ENCODE measurements around the gene P3R3URF.

P3R3URF gene

DNA sequence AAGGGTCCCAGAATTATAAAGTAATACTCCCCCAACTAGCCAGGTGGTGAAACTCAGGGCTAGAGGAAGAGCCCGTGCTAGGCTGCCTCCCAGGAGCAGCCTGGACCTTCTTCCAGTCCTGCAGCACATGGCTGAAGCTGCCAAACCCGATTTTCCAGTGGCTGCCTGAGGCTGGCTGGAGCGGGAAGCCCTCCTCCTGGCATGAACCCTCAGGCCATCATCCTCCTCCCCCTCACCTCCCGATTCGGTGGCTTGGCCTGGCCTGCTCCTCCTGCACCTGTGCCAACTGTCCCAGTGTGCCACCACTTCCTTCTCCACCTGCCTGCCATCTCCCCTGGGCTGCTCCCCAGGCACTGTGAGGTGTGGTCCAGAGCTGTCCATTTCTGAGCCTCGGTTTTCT lies 4.4 kb downstream of the P3R3URF start:
- no peak for DNase-seq

DNA sequence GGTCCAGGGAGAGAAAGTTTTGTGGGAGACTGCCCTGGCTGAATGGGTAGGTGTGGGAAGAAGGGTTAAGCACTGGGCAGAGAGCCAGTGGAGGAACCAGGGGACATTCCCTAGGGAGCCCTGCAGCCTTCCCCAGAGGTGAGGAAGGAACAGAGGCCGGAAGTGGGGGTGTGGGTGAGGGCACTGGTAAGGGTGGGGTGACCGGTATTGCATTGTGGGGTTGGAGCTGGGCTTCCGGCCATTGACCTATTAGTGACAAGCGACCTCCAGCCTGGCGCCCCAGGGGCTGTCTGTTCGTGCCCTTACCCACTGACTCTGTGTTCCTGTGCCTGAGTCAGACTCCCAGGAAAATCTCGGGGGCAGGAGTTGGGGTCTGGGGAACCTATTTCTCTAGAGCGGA lies 4.9 kb downstream of the P3R3URF start:
- no peak for DNase-seq

DNA sequence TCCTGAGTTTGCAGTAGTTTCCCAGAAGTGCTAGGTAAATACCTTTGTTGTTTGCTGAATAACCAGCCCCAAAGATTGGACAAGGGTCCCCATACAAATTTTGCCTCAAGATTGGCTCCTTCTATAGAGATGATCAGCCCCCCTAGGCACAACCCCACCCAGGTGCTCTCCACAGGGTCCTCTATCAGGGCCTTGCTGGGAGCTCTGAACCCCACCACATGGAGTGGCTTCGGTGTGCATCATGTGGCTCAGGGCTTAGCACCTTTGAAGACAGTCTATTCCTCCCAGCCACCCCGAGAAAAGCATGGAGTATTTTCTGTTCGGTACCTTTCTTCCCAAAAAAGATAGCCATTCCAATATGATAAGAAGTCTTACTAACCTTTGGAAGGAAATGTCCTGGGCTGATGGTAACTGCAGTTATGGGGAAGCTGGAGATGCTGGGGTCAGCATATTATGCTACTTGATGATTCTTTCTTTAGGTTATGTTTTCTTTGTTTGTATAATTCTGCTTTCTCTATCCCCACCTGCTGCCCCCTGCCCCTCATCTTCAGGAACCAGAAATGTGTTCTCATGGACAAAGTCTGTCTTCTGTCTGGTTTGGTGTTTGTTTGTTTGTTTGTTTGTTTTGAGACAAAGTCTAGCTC lies 6.4 kb downstream of the P3R3URF start:
- no peak for DNase-seq

DNA sequence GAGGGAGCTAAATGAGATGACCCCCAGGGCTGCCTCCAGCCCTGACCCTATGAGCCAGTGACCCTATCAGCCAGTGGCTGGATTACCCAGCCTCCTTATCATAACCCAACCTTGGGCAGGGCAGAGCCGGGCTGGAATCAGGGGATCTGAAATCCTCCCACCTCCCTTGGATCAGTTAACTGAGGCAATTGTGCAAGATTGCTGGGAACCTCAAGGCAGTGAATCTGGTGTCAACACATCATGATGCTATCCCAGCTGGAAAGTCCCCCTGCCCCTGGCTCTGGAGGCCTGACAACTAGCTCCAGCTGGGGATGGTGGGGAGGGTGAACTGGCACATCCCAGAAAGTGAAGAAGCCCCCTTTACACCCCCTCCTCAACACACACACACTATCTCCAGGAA lies 7.8 kb downstream of the P3R3URF start:
- DNase-seq = no peak

DNA sequence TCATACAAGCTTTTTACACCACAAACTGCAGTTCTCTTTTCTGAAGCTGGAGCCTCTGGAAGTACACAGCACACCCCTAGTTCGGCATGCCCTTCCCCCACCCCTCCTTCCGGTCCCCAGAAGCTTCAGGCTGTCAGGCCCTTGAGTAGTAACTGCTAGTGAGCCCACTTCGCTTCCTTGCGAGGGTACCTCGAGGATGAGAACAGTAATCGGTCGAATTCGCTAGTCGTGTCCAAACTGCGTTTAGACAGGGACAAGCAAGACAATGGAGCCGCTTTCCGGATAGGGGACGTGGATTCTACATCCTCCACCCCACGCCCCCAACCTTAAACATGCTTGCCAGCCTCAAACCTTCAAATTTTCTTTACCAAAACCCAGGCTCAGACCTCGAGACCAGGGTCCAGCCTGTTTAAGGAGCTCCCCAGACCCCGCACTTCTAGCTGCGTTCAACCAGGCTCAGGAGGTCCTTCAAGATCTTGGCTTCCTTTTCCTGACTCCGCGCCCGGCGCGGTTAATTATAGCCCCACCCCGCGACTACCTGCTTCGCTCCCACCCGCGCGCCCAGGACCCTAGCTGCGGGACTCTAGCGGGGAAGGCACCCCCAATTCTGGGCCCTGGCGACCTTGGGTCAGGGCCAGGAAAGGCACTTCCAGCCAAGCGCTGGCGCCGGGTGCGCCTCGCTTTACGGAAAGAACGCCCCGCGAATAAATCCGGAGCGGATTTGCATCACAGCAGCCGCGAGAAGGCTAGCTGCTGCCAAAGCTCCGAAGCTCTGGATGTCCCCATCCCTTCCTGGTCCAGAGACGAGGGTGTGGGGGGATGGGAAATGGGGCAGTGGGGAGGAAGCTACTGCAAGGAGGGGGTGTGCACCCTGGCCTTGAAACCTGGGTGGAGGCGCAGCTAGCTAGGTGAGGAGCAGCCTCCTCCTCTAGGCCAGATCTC lies 9.5 kb downstream of the P3R3URF start:
- DNase-seq = no peak

DNA sequence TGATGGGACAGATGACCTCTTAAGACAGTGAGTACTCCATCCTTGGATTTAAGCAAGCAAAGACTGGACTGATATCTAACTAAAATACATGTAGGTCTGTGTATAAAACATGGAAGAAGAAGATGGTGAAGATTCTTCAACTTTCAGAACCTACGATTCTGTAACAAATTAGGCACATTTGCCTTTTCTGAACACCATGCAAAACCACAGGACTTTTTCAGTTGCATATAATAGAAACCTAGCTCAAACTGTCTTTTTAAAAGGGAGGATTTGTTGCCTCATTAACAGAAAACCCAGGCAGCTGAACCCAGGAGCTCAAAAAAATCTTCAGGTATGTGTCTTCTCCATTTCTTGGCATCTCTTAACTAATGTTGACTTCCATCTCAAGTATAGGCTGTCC lies 16.1 kb downstream of the P3R3URF start:
- no peak for DNase-seq

DNA sequence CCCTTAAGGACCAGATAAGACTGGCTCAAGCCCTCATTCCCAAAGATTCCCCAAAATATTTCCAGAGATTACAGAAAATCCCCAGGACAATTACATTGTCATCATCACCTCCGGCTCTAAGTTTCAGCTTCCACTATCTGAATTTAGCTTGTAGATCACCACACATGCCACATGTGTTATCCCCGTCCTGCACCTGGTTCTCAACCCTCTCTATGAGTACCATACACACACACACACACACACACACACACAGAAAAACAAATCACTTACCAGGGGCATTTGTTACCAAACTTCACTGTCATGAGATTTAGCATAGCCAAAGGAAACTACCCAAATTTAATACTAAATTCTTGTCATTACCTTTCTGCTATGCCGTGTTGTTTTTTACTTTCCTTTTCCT lies 16.8 kb downstream of the P3R3URF start:
- DNase-seq = no peak

DNA sequence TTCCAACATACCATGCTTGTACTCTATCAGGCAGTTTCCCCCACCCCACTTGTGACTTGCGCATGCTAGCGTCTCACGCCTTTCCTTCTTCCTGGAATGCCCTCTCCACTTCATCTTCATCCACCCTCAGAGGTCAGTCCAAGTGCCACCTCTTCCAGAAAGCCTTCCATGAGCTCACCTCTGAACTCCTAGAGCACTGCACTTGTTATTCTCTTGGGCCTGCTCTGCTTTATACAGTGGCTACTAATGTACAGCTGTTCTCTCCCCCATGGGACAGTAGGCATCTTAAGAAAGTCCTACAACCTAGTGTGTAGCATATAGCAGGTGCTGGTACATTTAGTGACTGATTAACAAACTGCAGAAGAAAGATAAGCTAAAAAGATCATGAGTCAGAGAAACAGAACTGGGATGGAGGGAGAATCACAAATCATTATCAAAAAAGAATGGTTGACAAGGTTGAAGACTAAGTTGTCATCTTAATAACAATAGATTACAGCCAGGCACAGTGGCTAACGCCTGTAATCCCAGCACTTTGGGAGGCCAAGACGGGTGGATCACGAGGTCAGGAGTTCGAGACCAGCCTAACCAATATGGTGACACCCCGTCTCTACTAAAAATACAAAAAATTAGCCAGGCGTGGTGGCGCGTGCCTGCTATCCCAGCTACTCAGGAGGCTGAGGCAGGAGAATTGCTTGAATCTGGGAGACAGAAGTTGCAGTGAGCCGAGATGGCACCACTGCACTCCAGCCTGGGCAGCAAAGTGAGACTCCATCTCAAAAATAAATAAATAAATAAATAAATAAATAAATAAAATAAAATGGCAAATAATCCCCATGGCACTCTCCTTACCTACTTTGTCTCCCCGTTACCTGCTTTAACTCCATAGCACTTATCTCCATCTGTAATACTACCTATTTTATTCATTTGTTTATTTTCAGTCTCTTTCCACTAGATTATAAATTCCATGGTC lies 17.7 kb downstream of the P3R3URF start:
- no peak for DNase-seq

DNA sequence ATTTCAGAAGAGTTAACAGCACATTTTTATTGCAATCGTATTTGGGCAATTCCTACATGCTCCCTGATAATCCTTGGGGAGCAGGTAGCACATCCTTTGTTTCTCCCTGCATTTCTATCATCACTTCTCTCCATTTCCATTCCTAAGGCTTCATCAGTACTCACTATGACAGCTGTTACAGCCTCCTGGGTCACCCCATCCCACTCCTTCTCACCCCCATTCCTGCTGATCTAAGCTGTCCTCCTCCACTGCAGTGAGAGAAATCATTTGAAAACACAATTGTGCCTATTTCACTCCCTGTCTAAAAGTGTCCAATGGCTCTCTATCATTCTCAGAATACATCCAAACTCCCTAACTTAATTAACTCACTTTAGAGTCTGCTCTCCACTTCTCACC lies 18.4 kb downstream of the P3R3URF start:
- DNase-seq = no peak

DNA sequence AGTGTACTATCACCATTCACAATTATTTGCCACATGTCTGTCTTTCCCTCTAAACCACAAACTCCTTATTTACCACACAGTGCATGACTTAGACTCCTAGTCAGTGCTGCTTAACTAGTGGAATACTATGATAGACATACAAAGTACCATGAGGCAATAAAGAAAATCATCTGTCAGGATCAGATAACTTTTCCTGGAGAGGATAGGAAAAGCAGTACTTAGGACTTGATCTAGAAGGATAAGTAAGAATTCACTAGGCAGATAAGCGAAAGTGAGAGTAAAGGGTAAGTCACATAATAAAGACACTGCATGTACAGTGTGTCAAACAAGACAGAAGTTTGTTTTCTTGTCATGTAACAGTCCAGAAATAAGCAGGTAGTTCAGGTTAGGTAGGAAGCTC lies 22.6 kb downstream of the P3R3URF start:
- DNase-seq = no peak

DNA sequence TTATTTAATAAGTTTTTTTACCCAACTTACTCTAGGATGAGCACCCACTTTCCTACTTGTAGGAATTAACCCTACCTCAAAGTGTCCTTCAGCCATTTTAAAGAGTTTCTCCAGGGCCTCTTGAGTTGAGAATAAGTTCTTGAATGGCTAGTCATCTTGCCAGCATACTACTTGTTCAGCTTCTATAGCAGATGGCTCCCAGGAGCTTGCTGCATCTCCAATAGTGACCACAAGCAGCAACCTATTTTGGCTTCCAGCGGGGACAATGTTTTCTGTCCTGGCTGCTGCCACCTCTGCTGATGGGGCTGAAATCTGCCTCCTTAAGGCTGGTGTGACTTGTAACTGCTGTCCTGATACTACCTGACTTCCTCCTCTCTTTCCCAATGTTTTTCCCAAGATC lies 23.1 kb downstream of the P3R3URF start:
- DNase-seq = no peak

DNA sequence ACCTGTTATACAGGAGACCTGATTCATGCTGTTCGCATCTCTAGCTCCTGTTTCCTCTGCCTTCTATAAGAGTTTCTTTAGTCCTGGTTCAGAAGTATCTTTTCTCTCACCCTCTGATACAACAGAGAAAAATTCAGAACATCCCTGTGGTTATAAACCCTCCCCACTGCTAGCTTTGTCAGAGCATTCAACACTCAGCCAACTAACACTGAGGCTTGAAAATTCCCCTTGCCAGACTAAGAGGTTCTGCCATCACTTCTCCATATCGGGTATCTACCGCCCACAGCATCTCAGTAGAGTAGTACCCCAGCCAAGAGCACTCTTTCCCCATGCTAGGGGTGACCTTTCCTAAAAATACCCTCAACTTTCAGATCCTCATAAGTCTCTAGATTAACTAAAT lies 24.3 kb downstream of the P3R3URF start:
- peak; percentile 19 for DNase-seq

DNA sequence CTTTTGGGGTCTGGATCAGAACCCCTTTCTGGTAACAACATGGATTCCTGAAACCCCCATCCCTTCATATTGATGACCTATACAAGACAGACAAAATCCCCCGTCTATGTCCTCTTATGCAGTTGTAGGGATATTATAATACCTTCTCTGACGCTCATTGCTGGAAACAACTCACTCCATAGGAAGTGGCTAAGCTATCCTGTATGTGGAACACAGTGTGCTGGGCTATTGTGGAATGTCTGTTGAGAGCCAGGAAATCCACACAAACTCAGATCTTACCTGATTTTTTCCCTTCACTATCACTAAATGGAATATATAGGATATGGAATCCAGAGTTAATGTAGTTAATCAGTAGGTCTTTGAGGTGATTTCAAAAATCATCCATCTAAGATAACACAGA lies 26.2 kb downstream of the P3R3URF start:
- no peak for DNase-seq

DNA sequence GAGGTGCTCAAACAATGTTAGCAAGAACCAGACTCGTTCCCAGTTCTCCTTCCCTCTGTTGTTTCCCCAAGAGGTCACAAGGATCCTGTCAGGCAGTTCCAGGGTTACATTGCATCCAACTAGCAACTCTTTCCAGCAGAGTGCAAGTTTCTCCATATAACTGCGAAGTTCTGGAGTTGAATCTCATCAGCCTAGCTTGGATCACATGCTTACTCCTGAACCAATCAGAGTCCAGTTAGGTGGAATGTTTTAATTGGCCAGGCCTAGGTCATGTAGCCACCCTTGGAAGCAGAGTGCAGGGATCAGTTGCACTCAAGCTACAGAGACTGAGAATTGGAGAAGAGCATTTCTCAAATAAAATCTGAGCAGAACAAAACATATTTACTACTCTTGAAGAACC lies 28.0 kb downstream of the P3R3URF start:
- DNase-seq = no peak

DNA sequence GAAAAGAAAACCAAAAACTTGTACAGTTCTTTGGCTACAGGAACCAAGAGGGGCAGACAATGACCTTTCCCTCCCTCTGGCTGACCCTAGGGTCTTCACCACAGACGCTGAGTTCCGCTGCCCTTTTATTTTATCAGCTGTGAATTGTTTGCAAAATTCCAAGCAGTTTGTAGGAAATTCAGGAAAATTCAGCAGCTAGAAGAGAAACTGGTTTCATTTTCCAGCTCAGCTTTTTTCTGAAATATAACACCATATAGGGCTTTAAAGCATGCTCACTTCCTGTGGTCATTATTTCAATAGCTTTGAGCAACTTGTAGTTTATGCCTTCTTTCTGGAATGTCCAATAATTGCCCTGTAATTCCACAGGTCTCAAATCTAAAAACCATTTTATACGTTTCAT lies 38.4 kb downstream of the P3R3URF start:
- peak; percentile 41 for DNase-seq

DNA sequence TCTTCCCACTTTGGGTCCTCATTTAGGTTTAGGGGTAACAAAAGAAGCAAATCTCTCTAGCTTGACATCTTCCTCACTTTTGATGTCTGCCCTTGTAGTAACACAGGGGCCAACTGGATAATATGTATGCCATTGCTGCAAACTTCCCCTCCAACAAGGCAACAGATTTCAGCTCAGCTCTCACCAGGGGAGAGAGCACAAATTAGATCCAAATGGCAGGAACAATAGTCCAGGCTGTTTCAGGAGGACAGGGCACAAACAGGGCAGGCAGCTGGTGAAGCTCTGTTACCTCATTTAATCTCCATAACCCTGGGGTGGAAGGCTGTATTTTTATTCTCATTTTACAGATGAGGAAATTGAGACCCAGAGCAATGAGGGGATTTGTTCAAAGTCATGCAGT lies 39.6 kb downstream of the P3R3URF start:
- no peak for DNase-seq

DNA sequence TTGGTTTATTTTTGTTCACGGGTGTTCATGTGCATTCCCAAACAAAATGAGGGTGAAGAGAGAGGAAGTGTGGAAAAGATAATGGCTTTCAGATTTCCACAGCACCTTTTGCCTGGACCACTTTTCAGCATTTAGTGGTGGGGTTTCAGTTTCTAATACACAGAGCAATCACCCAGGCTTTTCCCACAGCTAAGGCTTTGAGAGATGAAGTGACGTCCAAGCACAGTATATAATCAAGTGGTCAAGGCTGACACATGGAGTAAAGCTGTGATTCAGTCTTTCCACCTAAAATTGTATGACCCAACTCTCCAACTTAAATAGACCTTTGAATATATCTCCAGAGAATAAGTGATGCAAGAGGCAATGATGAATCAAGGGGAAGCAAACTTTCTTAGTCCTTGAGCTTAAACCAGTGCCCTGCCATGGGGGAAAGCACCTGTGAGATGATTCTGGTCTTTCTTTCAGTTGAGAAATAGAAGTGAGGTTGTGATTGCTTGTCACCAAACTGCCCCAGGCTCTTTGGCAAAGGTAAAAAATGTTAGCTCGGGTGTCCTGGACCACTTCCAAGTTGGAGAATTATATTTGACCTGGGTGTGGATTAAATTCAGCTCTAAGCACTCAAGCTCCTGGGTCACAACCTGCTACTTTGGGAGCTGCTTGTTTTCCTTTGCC lies 41.5 kb downstream of the P3R3URF start:
- peak; percentile 76 for DNase-seq

DNA sequence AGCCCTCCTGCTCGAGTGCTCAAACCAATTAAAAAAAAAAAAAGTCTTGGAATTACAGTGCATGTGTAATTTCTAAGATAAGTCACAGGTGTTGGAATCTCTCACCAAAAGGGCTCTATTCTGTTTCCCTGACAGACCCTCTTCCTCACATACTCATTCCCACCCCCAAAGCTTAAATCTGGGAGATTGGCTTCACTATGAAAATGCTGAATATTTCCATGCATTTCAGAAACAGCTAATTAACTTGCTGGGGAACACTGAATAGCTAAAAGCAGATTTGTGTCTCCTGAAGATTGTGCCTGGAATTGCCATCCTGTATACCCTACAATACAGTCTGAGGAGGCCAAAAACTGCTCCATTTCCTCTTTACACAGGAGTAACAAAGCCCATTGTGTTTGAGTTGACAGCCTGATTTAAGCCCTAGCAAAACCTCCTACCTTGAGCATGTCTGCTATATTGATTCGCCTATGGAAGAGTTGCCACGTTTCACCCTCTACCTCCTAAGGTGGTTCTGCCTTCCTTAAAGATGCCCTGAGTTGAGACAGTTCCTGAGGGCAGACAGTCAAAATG lies 42.4 kb downstream of the P3R3URF start:
- no peak for DNase-seq

DNA sequence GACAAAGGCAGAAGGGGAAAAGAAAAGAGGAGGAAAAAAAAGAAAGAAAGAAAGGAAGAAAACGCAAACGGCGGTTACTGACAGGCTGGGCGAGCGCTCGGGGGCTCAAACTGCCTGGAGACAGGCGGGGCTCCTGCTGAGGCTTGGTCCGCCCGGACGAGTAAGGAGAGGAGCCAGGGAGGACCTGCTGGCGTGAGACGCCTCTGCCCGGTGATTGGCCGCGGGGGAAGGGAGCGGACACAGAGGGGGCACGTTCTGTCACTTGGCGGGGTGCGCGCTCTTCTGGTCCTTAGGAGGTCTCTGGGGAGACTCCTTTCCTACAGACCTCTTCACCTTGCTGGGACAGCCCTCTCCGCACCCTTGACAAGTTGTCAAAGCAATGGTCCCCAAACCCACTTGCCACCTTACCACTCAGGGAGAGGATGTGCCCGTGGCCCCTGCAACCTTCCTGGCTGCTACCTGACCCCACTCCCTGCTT lies 43.1 kb downstream of the P3R3URF start:
- DNase-seq = no peak

DNA sequence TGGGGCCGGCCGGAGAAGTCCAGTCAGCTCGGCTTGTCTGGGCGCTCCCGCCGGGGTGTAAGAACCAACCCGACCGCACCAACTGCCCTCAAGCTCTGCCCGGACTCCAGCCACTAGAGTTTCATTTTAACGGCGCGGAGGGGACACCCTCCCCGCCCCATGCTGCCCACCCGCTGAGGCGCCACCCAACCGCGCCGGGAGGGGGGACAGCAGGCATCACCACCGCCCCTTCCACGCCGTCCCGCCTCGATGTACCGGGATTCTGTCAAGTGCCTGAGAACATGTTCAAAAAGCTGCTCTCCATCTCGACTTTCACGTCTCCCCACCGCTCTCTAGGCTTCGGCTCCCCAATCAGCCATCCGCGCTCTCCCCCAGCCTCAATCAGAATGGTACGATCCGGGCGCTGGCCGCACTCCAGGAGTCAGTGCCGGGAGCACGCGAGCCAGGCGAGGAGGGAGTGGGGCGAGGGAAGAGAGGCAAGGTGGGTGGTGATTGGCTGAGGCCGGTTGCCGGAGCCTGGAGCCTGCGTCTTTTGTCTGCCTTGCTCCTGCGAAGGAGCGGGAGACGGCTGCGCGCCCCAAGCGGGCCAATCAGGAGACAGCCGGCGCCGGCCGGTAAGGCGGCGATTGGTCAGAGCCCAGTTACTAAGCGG lies 43.6 kb downstream of the P3R3URF start, which contains the start of gene PIK3R3:
TSS of gene PIK3R3 (minus strand) at position 101 of the 652 bp plus-strand sequence. CDS start 677 bp downstream, outside the sequence.
- peak; percentile 99 for DNase-seq
